HG02970 (cell line): ENCODE data around the gene IGF2BP1.
"Not testable (repeated sequence)": the region's sequence is repeated elsewhere in the genome, so short reads cannot be mapped to it uniquely, and the experiment has no call there.

ENCODE experiments used
- ATAC-seq: cut with Tn5 transposase; IDR thresholded peaks from one replicate; pipeline ENCODE4 v1.9.1; 2021; ENCODE audit warnings: mild to moderate bottlenecking, moderate library complexity, moderate number of reproducible peaks; ENCODE audit not compliant: unreplicated experiment, low FRiP score

Gene IGF2BP1

GRCh38 chr17:49016775-49017463, 19.7 kb downstream of the IGF2BP1 start:
- no peak for ATAC-seq

GRCh38 chr17:49018116-49018612, 21.0 kb downstream of the IGF2BP1 start:
- ATAC-seq = no peak

- ATAC-seq = no peak
These were observed 21.6 kb downstream of the IGF2BP1 start for GRCh38 chr17:49018748-49019147.

GRCh38 chr17:49020609-49021008, 23.4 kb downstream of the IGF2BP1 start:
- no peak for ATAC-seq

GRCh38 chr17:49021095-49021767, 24.0 kb downstream of the IGF2BP1 start:
- ATAC-seq = no peak

- ATAC-seq = no peak
These were observed 24.6 kb downstream of the IGF2BP1 start for GRCh38 chr17:49021768-49022103.

- ATAC-seq = no peak
These were observed 25.3 kb downstream of the IGF2BP1 start for GRCh38 chr17:49022391-49022941.

- no peak for ATAC-seq
These were observed 27.3 kb downstream of the IGF2BP1 start for GRCh38 chr17:49024523-49024922.

- ATAC-seq = not testable (repeated sequence)
These were observed 29.3 kb downstream of the IGF2BP1 start for GRCh38 chr17:49026447-49026846.

- ATAC-seq = no peak
These were observed 31.1 kb downstream of the IGF2BP1 start for GRCh38 chr17:49028271-49028670.

- ATAC-seq = no peak
These were observed 32.6 kb downstream of the IGF2BP1 start for GRCh38 chr17:49029801-49030200.

- no peak for ATAC-seq
These were observed 35.1 kb downstream of the IGF2BP1 start for GRCh38 chr17:49031965-49032928.

- no peak for ATAC-seq
These were observed 38.5 kb downstream of the IGF2BP1 start for GRCh38 chr17:49035470-49036269.

GRCh38 chr17:49036270-49036626, 39.1 kb downstream of the IGF2BP1 start:
- ATAC-seq = no peak

GRCh38 chr17:49038138-49038537, 41.0 kb downstream of the IGF2BP1 start:
- no peak for ATAC-seq

GRCh38 chr17:49038544-49038943, 41.4 kb downstream of the IGF2BP1 start:
- ATAC-seq = no peak

- not testable (repeated sequence) for ATAC-seq
These were observed 42.3 kb downstream of the IGF2BP1 start for GRCh38 chr17:49039518-49039917.

GRCh38 chr17:49041527-49041926, 44.3 kb downstream of the IGF2BP1 start:
- ATAC-seq = no peak

- ATAC-seq = no peak
These were observed 48.2 kb downstream of the IGF2BP1 start for GRCh38 chr17:49045376-49045775.

GRCh38 chr17:49046912-49047311, 49.7 kb downstream of the IGF2BP1 start:
- no peak for ATAC-seq
